Activated effector memory CD4-positive, alpha-beta T cell treated with anti-CD3 and anti-CD28 coated beads, Interleukin-2, amount 50 U/mL, for 16 hours (primary cell): ENCODE measurements around the gene PSORS1C1.
"Not testable (repeated sequence)": the region's sequence is repeated elsewhere in the genome, so short reads cannot be mapped to it uniquely, and the experiment has no call there.

Experiments used
- DNase-seq: peaks from one replicate; pipeline ENCODE4 v3.0.0-alpha.2; 2020

Gene PSORS1C1

DNA sequence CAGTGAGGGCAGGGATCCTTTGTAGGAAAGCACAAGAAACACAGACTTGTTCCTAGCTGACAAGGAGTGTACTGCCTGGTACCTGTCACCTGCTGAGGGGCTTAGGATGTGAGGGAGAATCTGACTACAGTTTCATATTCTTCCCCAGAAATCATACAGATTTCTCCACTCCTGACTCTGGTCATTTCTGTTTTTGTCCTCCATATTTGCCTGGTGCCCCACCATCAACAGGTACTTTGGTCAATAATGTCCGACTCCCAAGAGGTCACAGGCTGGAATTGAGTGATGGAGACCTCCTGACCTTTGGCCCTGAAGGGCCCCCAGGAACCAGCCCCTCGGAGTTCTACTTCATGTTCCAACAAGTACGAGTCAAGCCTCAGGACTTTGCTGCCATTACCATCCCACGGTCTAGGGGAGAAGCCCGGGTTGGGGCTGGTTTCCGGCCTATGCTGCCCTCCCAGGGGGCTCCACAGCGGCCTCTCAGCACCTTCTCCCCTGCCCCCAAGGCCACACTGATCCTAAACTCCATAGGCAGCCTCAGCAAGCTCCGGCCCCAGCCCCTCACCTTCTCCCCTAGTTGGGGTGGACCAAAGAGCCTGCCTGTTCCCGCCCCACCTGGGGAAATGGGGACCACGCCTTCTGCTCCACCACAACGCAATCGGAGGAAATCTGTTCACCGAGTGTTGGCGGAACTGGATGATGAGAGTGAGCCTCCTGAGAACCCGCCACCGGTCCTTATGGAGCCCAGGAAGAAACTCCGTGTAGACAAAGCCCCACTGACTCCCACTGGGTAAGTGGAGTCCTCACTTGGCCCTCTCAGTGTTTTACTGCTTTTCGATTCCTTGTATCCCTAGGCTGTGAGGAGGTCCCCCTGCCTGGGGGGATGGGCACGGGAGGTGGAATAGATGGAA, 46.9 kb downstream of the PSORS1C1 start:
- no peak for DNase-seq

DNA sequence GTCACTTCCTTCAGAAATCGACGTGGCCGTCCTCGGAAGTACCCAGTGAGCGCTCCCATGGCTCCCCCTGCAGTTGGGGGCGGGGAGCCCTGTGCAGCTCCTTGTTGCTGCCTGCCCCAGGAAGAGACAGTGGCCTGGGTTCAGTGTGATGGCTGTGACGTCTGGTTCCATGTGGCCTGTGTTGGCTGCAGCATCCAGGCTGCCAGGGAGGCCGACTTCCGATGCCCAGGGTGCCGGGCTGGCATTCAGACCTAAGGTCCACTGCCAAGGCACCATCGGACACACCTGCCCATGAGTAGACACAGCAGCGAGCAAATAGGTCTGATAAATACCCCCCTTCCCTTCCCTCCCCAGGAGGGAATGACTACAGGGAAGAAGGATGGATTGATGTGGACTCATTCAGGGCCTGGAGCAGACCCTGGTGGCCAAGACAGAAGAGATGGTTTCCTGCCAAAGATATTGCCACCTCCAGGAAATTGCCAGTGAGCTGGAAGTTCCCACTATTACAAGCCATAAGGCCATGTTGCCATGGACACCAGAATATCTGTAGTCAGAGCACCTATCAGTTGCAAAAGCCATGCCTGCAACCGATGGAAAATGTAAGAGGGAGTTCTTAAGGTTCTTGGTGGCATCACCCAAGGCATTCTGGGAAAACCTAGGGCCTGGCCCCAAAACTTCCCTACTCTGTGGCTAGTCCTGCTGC, 48.0 kb downstream of the PSORS1C1 start:
- no peak for DNase-seq

DNA sequence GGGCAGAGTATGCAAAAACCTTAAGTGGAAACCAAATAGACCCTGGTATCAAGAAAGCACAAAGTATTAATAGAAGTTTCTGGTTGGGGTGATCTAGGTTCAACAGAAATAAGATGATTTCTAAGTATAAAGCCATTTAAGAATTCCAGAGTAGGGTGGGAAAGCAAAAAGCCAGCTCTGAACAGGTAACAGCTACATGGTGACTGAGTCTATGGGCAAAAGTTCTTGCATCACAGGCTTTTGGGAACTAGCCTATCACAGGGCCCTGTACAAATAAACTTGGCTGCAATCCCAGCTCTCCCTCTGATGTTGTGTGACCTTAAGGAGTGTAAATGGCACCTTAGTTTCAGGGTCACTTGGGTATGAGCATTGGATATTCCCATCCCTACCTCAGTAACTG, 49.3 kb downstream of the PSORS1C1 start:
- DNase-seq = no peak

DNA sequence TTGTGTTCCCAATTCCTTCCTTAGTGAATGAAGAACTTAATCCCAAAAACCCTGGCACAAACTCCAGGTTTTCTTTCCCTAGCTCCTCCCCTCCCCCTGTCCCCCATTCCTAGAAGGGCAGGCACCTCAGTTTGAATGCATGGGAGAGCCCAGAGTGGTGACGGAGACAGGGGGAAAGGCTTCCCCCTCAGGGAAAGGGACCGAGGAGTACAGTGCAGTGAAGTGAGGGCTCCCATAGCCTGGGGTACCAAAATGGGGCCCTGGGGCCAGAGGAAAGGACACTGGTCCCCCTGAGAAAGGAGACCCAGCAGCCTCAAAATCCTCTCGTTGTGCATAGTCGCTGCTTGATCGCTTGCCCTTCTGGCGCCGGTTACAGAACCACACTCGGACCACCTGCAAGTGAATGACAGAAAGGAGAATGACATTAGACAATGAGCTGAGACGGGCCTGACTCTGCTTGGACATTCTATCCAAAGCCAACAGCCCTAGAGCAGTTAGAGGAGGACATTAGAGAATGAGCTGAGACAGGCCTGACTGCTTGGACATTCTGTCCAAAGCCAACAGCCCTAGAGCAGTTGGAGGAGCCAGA, 50.0 kb downstream of the PSORS1C1 start:
- DNase-seq = not testable (repeated sequence)

DNA sequence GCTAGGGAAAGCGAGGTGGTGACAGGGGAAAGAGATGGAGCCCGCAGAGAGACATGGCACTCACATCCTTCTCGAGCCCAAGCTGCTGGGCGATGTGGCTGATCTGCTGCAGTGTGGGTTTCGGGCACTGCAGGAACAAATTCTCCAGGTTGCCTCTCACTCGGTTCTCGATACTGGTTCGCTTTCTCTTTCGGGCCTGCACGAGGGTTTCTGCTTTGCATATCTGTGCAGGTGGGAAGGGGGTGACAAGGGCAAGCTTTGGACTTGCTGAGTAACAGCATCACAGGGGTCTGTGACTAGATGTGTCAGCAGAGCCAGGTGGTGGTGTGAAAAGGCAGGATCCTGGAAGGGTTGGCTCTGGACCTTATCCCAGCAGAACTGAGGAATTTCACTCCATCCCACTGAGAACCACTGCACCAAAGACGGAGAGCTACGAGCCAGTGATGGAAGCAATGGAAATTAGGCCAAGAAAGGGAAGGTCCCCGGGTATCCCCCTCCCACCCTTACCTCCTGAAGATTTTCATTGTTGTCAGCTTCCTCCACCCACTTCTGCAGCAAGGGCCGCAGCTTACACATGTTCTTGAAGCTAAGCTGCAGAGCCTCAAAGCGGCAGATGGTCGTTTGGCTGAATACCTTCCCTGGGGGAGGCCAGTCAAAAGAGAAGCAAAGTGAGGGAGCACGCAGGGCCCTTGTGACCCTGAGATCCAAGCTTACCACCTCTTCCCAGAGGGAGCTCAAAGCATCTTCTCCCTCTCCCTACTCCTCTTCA, 50.6 kb downstream of the PSORS1C1 start:
- not testable (repeated sequence) for DNase-seq

DNA sequence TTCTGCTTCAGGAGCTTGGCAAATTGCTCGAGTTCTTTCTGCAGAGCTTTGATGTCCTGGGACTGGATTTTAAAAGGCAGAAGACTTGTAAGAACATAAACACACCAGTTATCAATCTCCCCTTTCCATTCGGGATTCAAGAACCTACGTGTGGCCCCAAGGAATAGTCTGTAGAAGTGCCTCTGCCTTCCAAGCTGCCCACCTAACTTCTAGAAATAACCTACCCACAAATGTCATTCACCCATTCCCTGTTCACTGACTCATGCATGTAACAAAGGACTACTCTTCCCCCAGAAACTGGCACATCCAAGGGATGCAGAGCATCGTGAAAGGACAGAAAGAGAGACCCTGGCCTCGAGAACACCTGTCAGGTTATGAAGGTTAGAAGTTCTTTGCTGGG, 51.4 kb downstream of the PSORS1C1 start:
- no peak for DNase-seq

DNA sequence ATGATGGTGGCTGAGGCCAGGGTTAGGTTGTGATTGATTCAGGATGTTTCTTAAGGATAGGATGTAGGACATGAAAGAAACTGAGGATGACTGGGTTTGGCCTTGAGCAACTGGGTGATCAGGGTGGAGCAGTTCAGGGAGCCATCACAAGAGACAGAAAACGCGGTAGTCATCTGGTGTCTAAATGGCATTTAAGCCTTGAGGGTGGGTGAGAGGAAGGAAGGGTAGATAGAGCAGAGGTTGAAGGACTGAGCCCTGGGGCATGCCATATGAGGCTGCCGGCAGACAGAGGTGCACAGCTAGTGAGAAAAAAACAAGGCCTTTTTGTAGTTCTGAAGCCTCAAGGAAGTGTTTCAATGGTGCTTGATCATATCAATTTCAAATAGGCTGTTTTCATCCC, 54.0 kb downstream of the PSORS1C1 start:
- no peak for DNase-seq

DNA sequence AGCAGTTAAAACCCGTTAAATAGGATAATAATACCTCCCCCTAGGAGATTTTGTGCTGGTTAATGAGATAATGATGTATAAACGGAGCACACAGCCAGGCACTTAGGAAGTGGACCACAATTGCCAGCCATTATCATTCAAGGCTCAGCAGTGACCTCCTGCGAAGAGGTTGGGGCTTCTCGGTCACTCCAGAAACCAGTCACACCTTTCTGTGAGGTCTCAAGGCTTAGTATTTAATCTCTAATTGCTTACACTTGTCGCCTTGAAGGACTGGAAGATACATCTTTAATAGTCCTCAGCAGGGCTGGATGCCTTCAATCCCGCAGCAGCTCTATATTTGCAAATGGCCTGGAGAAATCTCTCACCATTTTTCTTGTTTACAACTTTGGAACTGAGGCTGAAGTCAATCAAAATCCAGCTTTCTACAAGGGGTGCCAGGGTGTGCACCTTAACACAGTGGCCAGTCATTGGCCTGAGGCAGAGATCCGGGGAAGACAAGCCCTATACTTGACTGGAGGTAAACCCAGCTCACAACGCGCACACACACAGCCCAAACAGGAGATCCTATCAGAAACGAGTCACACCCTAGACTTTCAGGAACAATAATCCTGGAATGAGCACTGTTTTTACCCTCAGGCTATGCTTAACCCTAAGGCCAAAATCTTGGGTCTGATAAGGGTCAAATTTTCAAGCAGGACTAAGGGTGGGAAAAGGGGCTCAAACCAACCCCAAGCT, 54.7 kb downstream of the PSORS1C1 start:
- no peak for DNase-seq

DNA sequence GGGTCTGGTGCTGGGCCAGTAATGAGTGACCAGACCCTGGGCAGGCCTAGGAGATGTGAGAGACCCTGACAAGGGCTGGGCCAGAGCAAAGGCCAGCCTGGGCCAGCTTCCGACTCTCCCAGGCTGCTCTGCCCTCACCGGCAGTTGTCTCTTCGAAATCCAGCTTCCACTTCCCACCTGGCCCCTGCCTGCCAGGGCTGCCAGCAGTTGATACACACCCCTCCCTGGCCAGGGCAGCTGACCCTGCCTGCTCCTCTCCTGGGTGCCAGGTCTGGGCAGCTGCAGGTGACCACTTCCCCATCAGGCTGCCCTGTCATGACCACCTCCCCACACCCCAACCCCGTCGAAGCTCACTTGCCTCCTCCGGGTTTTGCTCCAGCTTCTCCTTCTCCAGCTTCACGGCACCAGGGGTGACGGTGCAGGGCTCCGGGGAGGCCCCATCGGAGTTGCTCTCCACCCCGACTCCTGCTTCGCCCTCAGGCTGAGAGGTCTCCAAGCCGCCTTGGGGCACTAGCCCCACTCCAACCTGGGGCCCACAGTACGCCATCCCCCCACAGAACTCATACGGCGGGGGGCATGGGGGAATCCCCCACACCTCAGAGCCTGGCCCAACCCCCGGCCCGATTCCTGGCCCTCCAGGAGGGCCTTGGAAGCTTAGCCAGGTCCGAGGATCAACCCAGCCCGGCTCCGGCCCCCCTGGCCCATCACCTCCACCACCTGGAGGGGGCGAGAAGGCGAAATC, 55.4 kb downstream of the PSORS1C1 start:
- DNase-seq = not testable (repeated sequence)

DNA sequence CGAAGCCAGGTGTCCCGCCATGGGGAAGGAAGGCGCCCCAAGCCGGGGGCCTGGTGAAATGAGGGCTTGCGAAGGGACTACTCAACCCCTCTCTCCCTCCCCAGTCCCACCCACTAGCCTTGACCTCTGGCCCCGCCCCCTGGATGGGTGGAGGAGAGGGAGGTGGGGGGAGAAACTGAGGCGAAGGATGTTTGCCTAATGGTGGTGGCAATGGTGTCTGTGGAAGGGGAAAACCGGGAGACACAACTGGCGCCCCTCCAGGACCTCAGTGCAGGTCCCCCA, 55.9 kb downstream of the PSORS1C1 start, which contains the start of gene POU5F1:
TSS of gene POU5F1 (minus strand) at position 83 of the 282 bp plus-strand sequence. CDS start at position 21, 62 bp downstream.
- no peak for DNase-seq

DNA sequence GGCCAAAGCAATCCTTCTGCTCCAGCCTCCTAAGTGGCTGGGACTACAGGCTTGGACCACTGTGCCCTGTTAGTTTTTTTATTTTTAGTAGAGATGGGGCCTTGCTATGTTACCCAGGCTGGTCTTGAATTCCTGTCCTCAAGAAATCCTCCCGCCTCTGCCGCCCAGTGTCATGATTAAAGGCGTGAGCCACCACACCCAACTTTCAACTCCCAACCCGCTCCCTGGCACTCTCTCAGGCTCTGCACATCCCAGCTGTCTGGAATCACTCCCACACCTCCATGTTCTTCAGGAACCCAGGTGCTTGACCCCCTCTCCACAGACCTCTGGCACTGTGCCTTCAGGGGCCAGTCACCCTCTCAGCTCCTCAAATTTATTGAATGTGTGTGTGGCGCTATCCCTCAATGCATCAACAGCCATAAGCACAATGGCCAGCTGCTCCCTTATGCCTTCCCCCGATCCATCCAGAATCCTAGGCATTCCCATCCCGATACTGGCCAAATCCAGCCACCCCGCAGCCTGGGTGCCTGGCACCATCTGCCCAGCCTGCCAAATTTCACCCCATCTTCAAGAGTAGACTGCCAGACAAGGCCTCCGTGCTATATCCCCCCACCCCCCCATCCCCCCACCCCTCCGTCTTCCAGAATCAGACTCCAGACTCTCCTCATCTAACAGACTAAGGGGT, 56.5 kb downstream of the PSORS1C1 start:
- DNase-seq = no peak

DNA sequence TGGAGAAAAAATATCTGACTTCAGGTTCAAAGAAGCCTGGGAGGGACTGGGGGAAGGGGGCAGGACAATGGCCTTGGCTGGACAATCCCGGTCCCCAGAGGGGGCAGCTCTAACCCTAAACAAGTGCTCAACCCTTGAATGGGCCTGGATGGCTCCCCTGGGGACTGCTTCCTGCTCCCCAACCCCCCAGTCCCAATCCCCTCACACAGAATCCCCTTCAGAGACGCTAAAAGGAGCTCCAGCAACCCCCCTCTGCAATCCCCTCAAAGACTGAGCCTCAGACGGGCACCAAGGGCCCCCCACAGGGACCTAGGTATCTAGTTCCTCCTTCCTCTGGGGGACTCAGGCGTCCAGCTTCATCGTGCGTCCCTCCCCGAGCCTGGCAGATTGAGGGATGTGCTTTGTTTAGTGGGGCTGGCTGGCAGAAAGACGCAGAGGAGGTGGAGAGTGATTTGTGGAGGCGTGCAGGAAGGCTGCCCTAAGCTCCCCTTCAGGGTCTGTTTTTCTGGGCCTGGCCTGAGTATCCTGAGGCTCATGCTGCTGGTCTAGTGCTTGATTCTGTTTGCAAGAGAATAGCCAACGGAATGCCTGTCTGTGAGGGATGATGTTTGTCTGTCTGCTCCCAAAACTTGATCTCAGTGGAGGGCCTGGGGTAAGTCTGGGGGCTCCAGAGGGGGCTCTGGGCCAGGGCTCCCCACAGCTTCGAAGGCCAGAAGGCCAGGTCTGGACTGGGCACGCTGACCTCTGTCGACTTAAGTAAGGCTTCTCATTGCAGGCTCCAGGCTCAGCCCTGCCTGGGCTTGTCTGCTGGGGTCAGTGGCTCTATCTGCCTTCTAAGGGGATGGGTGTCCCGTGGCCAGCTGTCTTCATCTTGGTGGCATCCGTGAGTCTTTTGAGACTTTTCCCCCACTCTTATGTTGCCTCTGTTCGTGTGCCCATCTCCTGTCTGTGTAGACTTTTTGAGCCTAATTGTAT, 57.6 kb downstream of the PSORS1C1 start:
- DNase-seq = no peak

DNA sequence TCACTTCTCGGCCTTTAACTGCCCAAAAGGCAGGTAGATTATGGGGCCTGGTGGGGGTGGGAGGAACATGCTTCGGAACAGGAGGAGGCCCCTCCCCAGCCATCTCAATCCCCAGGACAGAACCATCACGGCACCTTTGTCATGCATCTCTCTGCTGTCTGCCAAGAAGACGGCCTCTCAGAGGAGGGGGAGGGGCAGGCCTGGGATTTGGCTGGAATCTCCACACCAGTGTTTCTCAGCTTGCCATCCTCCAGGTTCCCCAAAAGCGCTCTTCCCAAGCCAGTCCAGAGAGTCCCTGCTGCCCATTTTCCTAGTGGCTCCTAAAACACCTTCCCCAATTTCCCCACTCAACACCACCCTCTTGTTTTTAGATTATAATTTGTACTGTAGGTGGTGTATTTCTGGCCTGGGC, 58.4 kb downstream of the PSORS1C1 start:
- DNase-seq = no peak

DNA sequence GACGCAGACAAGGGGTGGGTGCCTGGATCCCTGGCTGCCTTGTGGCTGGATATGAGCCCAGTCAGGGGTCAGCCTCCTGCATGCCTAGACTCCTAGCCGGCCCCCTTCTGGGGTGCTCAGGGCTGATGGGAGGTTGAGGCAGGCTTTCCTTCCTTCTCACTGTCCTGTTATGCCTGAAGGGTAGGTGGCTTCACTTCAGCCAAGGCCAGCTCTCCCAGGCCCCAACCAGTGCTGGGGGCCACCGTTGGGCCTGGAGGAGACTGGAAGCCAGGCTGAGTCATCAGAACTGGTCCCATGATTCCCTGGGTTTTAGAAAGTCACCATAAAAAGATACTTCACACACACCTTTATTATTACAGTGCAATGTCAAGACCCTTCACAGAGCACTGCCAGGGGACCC, 58.8 kb downstream of the PSORS1C1 start:
- DNase-seq = no peak

DNA sequence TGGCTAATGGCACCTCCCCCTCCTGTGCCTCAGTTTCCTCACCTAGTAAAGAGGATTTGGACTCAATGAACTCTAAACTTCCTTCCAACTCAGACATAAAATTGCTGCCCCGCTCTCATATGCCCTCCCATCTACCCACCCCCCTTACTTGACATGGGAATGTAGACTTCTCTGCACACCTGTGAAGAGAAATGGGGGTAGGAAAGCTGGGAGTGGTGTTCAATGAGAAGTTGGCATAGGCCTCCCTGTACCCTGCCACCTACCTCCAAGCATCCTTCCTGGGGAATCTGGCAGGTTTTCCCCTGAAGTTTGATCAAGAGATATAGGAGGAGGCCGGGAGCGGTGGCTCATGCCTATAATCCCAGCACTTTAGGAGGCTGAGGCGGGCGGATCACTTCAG, 59.8 kb downstream of the PSORS1C1 start:
- no peak for DNase-seq

DNA sequence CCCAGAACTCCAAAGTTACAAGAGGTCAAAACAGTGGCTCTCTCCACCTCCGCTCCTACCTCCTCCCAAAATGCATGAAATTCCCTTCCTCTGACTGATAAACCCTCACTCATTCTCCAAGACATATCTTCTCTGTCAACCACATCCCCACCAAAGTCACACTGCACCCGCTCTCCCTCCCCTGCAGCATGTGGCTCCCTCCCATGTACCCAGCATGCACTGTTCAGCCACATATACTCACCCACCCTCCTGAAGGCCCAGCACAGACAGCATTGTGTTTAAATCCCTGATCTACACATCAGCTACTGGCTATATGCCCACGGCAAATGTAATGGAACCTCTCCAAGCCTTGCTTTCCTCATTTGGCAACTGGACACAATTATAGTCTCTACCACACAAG, 61.4 kb downstream of the PSORS1C1 start:
- no peak for DNase-seq

DNA sequence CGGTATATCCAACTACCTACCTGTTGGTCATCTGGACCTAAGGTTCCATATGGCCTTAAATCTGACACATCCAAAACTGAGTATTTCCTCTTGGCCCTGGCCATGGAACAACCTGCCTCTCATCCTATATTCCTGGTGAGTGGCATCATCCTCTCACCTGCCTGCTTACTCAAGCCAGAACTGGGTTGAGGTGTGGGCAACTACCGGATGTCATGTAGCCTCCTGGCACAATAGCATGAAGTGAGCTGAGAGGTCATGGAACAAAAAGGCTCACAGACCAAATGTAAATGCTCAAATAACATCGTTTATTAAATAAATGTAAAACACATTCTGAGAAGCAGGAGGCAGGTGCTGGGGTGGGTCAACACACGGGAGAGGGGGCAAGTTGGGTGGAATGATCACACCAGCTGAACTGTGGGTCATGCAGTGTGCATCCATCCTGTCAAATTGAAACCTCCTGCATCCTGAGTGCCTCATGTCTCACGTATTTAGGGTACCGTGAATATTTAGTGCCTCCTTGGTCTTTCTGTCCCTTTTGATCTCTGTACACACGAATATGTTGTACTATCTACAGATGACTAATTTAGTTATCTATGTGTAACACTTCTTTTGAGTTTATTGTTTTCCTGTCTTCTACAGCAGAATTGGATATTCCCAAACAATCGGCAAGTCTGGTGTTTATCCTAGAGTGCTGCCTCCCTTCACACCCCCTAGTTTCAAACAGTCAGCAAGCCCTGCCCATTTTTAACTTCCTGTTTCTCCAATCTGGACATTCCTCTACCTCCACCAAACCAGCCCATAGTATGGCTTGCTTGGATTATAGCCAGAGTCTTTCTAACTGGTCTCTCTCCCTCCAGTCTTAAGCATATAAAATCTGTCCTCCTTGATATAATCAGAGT, 63.8 kb downstream of the PSORS1C1 start:
- DNase-seq = no peak

DNA sequence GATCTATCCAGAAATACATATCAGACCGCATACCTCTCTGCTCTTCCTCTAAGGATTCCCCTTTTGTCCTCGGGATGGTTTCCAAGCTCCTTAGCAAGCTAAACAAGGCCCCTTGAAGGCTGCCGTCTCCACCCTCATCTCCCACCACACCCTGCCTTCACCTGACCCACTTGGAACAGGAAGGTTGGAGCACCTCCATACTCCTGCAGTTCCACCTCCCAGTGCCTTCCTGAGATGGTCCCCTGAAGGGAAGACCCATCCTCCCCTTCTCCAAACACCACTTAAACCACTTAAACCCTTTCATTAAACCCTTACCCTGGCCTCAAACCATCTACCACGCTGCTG, 64.4 kb downstream of the PSORS1C1 start:
- DNase-seq = no peak

DNA sequence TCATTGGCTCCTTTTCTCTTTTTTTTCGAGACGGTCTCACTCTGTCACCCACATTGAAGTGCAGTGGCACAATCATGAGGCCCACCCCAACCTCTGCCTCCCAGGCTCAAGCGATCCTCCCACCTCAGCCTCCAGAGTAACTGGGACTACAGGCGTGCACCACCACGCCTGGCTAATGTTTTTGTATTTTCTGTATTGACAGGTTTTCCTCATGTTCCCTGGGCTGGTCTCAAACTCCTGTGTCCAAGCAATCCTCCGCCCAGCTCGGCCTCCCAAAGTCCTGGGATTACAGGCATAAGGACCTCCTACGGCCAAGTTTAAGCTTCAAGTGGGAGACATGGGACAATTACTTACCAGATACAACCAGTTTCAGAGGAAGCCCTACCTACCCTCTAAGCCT, 65.3 kb downstream of the PSORS1C1 start:
- DNase-seq = no peak
